Neural cell (in vitro differentiated cells): ENCODE data around the gene DPYD. TPM values are rescaled to one million over a fixed set of nuclear protein-coding genes. Genes with fewer than 3 reads are reported as not detected.

Experiments
- H2AFZ ChIP-seq: fragments of 200-600, 300-800 bp; sonication (generic), shearing (Covaris generic); 2 replicates; pipeline ENCODE4 v1.6.0; 2014; ENCODE audit warnings: low read depth, mild to moderate bottlenecking, antibody characterized with exemption, low read length, moderate library complexity
- H3F3A ChIP-seq: fragments of 200-600 bp; shearing (Covaris generic); 2 replicates; pipeline ENCODE4 v1.6.1; 2016; ENCODE audit warnings: mild to moderate bottlenecking, moderate library complexity, mixed read lengths, antibody characterized with exemption, low read length; ENCODE audit not compliant: insufficient read depth, poor library complexity, severe bottlenecking
- H3K27ac ChIP-seq: fragments of 200-600, 300-800 bp; sonication (generic), shearing (Covaris generic); 2 replicates; pipeline ENCODE4 v1.5.1; 2014; ENCODE audit warnings: mild to moderate bottlenecking, low read length, moderate library complexity
- H3K27me3 ChIP-seq: fragments of 300-800, 200-600 bp; sonication (generic), shearing (Covaris generic); 2 replicates; pipeline ENCODE4 v1.6.0; 2014; ENCODE audit warnings: mild to moderate bottlenecking, low read depth, low read length, moderate library complexity; ENCODE audit not compliant: insufficient read depth
- H3K36me3 ChIP-seq: fragments of 300-800, 200-600 bp; sonication (generic), shearing (Covaris generic); 2 replicates; pipeline ENCODE4 v1.5.1; 2014; ENCODE audit warnings: mild to moderate bottlenecking, antibody characterized with exemption, low read length, moderate library complexity; ENCODE audit not compliant: insufficient read depth
- H3K4me2 ChIP-seq: fragments of 300-800, 200-600 bp; sonication (generic), shearing (Covaris generic); 2 replicates; pipeline ENCODE4 v1.6.0; 2014; ENCODE audit warnings: mild to moderate bottlenecking, low read length
- H3K4me3 ChIP-seq: fragments of 300-800, 200-600 bp; sonication (generic), shearing (Covaris generic); 2 replicates; pipeline ENCODE4 v1.5.1; 2014; ENCODE audit warnings: mild to moderate bottlenecking, low read length, moderate library complexity
- H3K79me2 ChIP-seq: fragments of 200-600 bp; shearing (Covaris generic); replicated peaks from 2 replicates; pipeline ENCODE4 v1.6.0; 2014; ENCODE audit warnings: mild to moderate bottlenecking, low read length, moderate library complexity; ENCODE audit not compliant: insufficient read depth
- H3K9ac ChIP-seq: fragments of 300-800, 200-600 bp; sonication (generic), shearing (Covaris generic); 2 replicates; pipeline ENCODE4 v1.6.1; 2016; ENCODE audit warnings: mild to moderate bottlenecking, low read length, mixed read lengths
- H3K9me2 ChIP-seq: fragments of 200-600 bp; shearing (Covaris generic); 2 replicates; pipeline ENCODE4 v1.6.1; 2016; ENCODE audit warnings: mild to moderate bottlenecking, low read length, mixed read lengths; ENCODE audit not compliant: insufficient read depth
- H3K9me3 ChIP-seq: fragments of 200-600, 300-800 bp; sonication (generic), shearing (Covaris generic); 2 replicates; pipeline ENCODE4 v1.6.1; 2016; ENCODE audit warnings: mild to moderate bottlenecking, mixed run types, low read length, moderate library complexity, mixed read lengths
- H4K20me1 ChIP-seq: fragments of 200-600 bp; shearing (Covaris generic); 2 replicates; pipeline ENCODE4 v1.6.1; 2016; ENCODE audit warnings: mild to moderate bottlenecking, mixed run types; ENCODE audit not compliant: insufficient read depth
- EP300 ChIP-seq: fragments of 450-650 bp; conservative IDR thresholded peaks from 2 replicates; pipeline ENCODE4 v1.6.1; 2014; ENCODE audit warnings: antibody characterized with exemption, mild to moderate bottlenecking, moderate library complexity; ENCODE audit not compliant: poor library complexity, severe bottlenecking
- EZH2 ChIP-seq: fragments of 200-600, 300-800 bp; shearing (Covaris generic), sonication (generic); IDR thresholded peaks from 2 replicates; pipeline ENCODE4 v1.6.1; 2014; ENCODE audit warnings: antibody characterized with exemption, low read length, borderline replicate concordance, mild to moderate bottlenecking; ENCODE audit not compliant: insufficient read depth, poor library complexity, severe bottlenecking
- MXI1 ChIP-seq: fragments of 450-650 bp; conservative IDR thresholded peaks from 2 replicates; pipeline ENCODE4 v1.6.1; 2014; ENCODE audit warnings: antibody characterized with exemption, mild to moderate bottlenecking; ENCODE audit not compliant: poor library complexity, severe bottlenecking
- POLR2AphosphoS5 ChIP-seq: IDR thresholded peaks from 2 replicates; pipeline ENCODE4 v1.6.1; 2012
- RAD21 ChIP-seq: fragments of 450-650 bp; conservative IDR thresholded peaks from 2 replicates; pipeline ENCODE4 v1.6.1; 2014; ENCODE audit warnings: antibody characterized with exemption, mild to moderate bottlenecking, moderate library complexity
- SMC3 ChIP-seq: fragments of 450-650 bp; conservative IDR thresholded peaks from 2 replicates; pipeline ENCODE4 v1.6.1; 2014; ENCODE audit warnings: antibody characterized with exemption, mild to moderate bottlenecking, moderate library complexity; ENCODE audit not compliant: poor library complexity
- TAF1 ChIP-seq: IDR thresholded peaks from 2 replicates; pipeline ENCODE4 v1.6.1; 2012; ENCODE audit warnings: low read depth
- polyA plus RNA-seq: library from polyadenylated mRNA; depleted of rRNA; stranded (reverse); fragments of >200 nt; gene quantifications from 2 replicates; pipeline ENCODE4 v1.2.3, GENCODE V29; 2014
- TF ChIP-seq, protein P1 (sequence below): IDR thresholded peaks from 2 replicates; pipeline ENCODE4 v1.6.1; 2012; ENCODE audit warnings: borderline replicate concordance
- TF ChIP-seq, protein P2 (sequence below): fragments of 450-650 bp; IDR thresholded peaks from 2 replicates; pipeline ENCODE4 v1.5.1; 2014; ENCODE audit warnings: antibody characterized with exemption, mild to moderate bottlenecking, moderate library complexity; ENCODE audit not compliant: poor library complexity, severe bottlenecking

Gene DPYD
- polyA plus RNA-seq, 1 donor from 2014 or later = 6.7 TPM

DNA sequence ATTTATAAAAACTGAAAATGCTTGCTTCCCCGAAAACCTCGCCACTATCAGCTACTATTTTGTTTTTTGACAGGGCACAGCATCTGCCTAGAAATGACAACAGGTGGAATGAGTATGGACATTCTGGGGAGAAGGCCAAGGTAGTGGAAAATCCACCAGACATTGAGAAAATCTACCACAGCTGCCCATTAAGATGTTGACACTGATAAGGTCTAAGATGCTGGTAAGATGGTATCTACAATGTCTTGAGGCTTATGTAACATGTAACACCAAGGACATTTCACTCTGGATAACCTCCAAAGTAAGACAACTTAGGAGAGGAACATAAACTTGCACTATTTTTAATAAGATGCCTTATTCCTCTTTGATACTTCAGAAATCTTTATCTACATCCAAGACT, 825.1 kb downstream of the DPYD start:
- TF ChIP-seq EP300 (no peak), RAD21 (no peak), SMC3 (no peak), TAF1 (no peak), EZH2 (no peak), POLR2AphosphoS5 (no peak), MXI1 (no peak)
- TF ChIP-seq, protein P1, sequence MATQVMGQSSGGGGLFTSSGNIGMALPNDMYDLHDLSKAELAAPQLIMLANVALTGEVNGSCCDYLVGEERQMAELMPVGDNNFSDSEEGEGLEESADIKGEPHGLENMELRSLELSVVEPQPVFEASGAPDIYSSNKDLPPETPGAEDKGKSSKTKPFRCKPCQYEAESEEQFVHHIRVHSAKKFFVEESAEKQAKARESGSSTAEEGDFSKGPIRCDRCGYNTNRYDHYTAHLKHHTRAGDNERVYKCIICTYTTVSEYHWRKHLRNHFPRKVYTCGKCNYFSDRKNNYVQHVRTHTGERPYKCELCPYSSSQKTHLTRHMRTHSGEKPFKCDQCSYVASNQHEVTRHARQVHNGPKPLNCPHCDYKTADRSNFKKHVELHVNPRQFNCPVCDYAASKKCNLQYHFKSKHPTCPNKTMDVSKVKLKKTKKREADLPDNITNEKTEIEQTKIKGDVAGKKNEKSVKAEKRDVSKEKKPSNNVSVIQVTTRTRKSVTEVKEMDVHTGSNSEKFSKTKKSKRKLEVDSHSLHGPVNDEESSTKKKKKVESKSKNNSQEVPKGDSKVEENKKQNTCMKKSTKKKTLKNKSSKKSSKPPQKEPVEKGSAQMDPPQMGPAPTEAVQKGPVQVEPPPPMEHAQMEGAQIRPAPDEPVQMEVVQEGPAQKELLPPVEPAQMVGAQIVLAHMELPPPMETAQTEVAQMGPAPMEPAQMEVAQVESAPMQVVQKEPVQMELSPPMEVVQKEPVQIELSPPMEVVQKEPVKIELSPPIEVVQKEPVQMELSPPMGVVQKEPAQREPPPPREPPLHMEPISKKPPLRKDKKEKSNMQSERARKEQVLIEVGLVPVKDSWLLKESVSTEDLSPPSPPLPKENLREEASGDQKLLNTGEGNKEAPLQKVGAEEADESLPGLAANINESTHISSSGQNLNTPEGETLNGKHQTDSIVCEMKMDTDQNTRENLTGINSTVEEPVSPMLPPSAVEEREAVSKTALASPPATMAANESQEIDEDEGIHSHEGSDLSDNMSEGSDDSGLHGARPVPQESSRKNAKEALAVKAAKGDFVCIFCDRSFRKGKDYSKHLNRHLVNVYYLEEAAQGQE = no peak
- TF ChIP-seq, protein P2, sequence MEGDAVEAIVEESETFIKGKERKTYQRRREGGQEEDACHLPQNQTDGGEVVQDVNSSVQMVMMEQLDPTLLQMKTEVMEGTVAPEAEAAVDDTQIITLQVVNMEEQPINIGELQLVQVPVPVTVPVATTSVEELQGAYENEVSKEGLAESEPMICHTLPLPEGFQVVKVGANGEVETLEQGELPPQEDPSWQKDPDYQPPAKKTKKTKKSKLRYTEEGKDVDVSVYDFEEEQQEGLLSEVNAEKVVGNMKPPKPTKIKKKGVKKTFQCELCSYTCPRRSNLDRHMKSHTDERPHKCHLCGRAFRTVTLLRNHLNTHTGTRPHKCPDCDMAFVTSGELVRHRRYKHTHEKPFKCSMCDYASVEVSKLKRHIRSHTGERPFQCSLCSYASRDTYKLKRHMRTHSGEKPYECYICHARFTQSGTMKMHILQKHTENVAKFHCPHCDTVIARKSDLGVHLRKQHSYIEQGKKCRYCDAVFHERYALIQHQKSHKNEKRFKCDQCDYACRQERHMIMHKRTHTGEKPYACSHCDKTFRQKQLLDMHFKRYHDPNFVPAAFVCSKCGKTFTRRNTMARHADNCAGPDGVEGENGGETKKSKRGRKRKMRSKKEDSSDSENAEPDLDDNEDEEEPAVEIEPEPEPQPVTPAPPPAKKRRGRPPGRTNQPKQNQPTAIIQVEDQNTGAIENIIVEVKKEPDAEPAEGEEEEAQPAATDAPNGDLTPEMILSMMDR = no peak
- no peak overlapping the region for H2AFZ ChIP-seq
- H3K27me3 ChIP-seq = no peaks in the 10 kb centered on the region
- H3K4me2 ChIP-seq = no peak overlapping the region
- no peak overlapping the region for H3K27ac ChIP-seq
- H3K79me2 ChIP-seq = no peaks in the 10 kb centered on the region
- H3K36me3 ChIP-seq = no peaks in the 10 kb centered on the region
- no peaks in the 10 kb centered on the region for H4K20me1 ChIP-seq
- H3K9ac ChIP-seq = no peak overlapping the region
- no peaks in the 10 kb centered on the region for H3K9me2 ChIP-seq
- H3F3A ChIP-seq = no peaks in the 10 kb centered on the region
- H3K9me3 ChIP-seq = no peaks in the 10 kb centered on the region
- no peak overlapping the region for H3K4me3 ChIP-seq

DNA sequence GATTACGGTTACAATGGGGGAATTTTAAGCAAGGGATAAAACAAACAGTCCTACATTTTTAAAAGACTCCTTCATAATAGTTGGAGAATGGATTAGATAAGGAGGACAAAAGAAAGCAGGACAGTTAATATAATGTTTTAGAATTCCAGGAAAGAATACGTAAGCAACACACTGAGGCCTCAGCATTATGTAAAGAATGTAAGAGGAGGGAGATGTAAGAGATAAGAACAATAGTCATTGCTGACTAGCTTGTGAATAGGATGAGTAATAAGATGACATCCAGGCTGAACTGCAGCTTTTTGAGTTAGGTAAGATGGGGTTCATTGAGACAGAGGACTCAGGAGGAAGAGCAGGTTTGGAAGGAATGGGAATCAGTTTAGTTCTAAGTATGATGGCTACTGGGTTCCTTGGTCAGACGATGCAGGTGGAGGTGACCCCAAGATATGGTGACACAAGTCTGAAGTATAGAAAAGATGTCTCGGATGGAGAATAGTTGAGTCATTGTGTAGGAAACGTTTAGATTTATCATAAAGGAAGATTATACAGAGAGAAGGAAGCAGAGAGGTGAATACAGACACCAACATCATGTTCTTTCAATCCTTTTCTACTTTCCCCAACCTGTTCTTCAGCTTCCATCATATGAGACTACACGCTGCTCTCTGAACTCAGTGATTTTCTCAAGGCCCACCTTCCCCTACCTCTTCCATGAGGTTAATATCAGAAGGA, 826.4 kb downstream of the DPYD start:
- no peak overlapping the region for H3K4me2 ChIP-seq
- no peak overlapping the region for H3K27ac ChIP-seq
- TF ChIP-seq EZH2 (no peak), RAD21 (no peak), SMC3 (no peak), TAF1 (no peak), MXI1 (no peak), EP300 (no peak)
- TF ChIP-seq, protein P2 = no peak
- TF ChIP-seq, protein P1 = no peak
- H3K36me3 ChIP-seq = no peaks in the 10 kb centered on the region
- no peaks in the 10 kb centered on the region for H3K79me2 ChIP-seq
- H3K9ac ChIP-seq = no peak overlapping the region
- no peaks in the 10 kb centered on the region for H4K20me1 ChIP-seq
- H3F3A ChIP-seq = no peaks in the 10 kb centered on the region
- no peaks in the 10 kb centered on the region for H3K27me3 ChIP-seq
- no peak overlapping the region for H3K4me3 ChIP-seq
- H2AFZ ChIP-seq = no peak overlapping the region
- no peaks in the 10 kb centered on the region for H3K9me2 ChIP-seq
- H3K9me3 ChIP-seq = no peaks in the 10 kb centered on the region
